Liver (tissue), 9 donors: Measurements from ENCODE around the gene ACP7. TPM values are rescaled to one million over a fixed set of nuclear protein-coding genes. Genes with fewer than 3 reads are reported as not detected.
"Not testable (repeated sequence)": the region's sequence is repeated elsewhere in the genome, so short reads cannot be mapped to it uniquely, and the experiment has no call there.

ENCODE experiments used
- DNase-seq: peaks from one replicate; pipeline ENCODE4 v3.0.0-alpha.2; 2017; ENCODE audit warnings: low spot score
- H3K27ac ChIP-seq, 2 donors: one replicate each; pipeline ENCODE4 v1.7.0; 2013; ENCODE audit warnings: inconsistent platforms in 2 of 2, low read length in 2 of 2, control low read depth in 1 of 2, low read depth in 1 of 2, mild to moderate bottlenecking in 1 of 2
- H3K27me3 ChIP-seq, 4 donors: one replicate each; pipeline versions ENCODE4 v1.6.1 to v1.7.0; 2013; ENCODE audit warnings: low read length in 3 of 4, inconsistent platforms in 1 of 4, mild to moderate bottlenecking in 1 of 4, moderate library complexity in 1 of 4; ENCODE audit not compliant: control insufficient read depth in 4 of 4, insufficient read depth in 4 of 4
- H3K36me3 ChIP-seq, 4 donors: one replicate each; pipeline versions ENCODE4 v1.6.1 to v1.7.0; 2013; ENCODE audit warnings: low read length in 3 of 4, mild to moderate bottlenecking in 3 of 4, low read depth in 1 of 4, moderate library complexity in 1 of 4; ENCODE audit not compliant: control insufficient read depth in 4 of 4, insufficient read depth in 3 of 4
- H3K4me1 ChIP-seq, 4 donors: one replicate each; pipeline versions ENCODE4 v1.6.1 to v1.7.0; 2013; ENCODE audit warnings: low read length in 3 of 4, mild to moderate bottlenecking in 3 of 4, moderate library complexity in 1 of 4; ENCODE audit not compliant: control insufficient read depth in 4 of 4, insufficient read depth in 4 of 4
- H3K4me3 ChIP-seq, 3 donors: one replicate each; pipeline versions ENCODE4 v1.6.1 to v1.7.0; 2013; ENCODE audit warnings: low read length in 3 of 3, control low read depth in 1 of 3, low read depth in 1 of 3, mild to moderate bottlenecking in 1 of 3
- H3K9ac ChIP-seq, 2 donors: one replicate each; pipeline ENCODE4 v1.7.0; 2013; ENCODE audit warnings: low read length in 2 of 2, mild to moderate bottlenecking in 2 of 2, moderate library complexity in 2 of 2, control low read depth in 1 of 2, low read depth in 1 of 2
- H3K9me3 ChIP-seq, 4 donors: one replicate each; pipeline versions ENCODE4 v1.6.1 to v1.7.0; 2013; ENCODE audit warnings: low read length in 3 of 4; ENCODE audit not compliant: control insufficient read depth in 4 of 4
- EGR1 ChIP-seq, 2 donors: IDR thresholded peaks; 2 replicates each; pipeline ENCODE4 v1.6.1; 2016 to 2018; ENCODE audit warnings: antibody characterized with exemption in 2 of 2, low read depth in 2 of 2
- FOXA1 ChIP-seq: IDR thresholded peaks from 2 replicates; pipeline ENCODE4 v1.6.1; 2016; ENCODE audit warnings: antibody characterized with exemption
- FOXA2 ChIP-seq: IDR thresholded peaks from 2 replicates; pipeline ENCODE4 v1.6.1; 2016; ENCODE audit warnings: antibody characterized with exemption
- GABPA ChIP-seq, 2 donors: IDR thresholded peaks in 1 of 2; conservative IDR thresholded peaks in 1 of 2; 2 replicates each; pipeline ENCODE4 v1.6.1; 2016; ENCODE audit warnings: antibody characterized with exemption in 2 of 2, mild to moderate bottlenecking in 1 of 2, moderate library complexity in 1 of 2
- HNF4A ChIP-seq, 2 donors: conservative IDR thresholded peaks; 2 replicates each; pipeline ENCODE4 v1.6.1; 2016; ENCODE audit warnings: antibody characterized with exemption in 2 of 2, mild to moderate bottlenecking in 2 of 2
- HNF4G ChIP-seq: IDR thresholded peaks from 2 replicates; pipeline ENCODE4 v1.6.1; 2016; ENCODE audit warnings: antibody characterized with exemption
- JUND ChIP-seq, 2 donors: IDR thresholded peaks; 2 replicates each; pipeline ENCODE4 v1.6.1; 2016; ENCODE audit warnings: antibody characterized with exemption in 2 of 2
- NR2F2 ChIP-seq: IDR thresholded peaks from 2 replicates; pipeline ENCODE4 v1.6.1; 2016; ENCODE audit warnings: antibody characterized with exemption
- RAD21 ChIP-seq, 2 donors: IDR thresholded peaks; 2 replicates each; pipeline ENCODE4 v1.6.1; 2016; ENCODE audit warnings: antibody characterized with exemption in 2 of 2, mild to moderate bottlenecking in 2 of 2
- RXRA ChIP-seq, 2 donors: IDR thresholded peaks; 2 replicates each; pipeline ENCODE4 v1.6.1; 2017 to 2018; ENCODE audit warnings: antibody characterized with exemption in 2 of 2, mild to moderate bottlenecking in 1 of 2
- SP1 ChIP-seq: IDR thresholded peaks from 2 replicates; pipeline ENCODE4 v1.6.1; 2018; ENCODE audit warnings: antibody characterized with exemption, mild to moderate bottlenecking
- TAF1 ChIP-seq: conservative IDR thresholded peaks from 2 replicates; pipeline ENCODE4 v1.6.1; 2016; ENCODE audit warnings: antibody characterized with exemption, mild to moderate bottlenecking
- YY1 ChIP-seq: IDR thresholded peaks from 2 replicates; pipeline ENCODE4 v1.6.1; 2016; ENCODE audit warnings: antibody characterized with exemption, mild to moderate bottlenecking
- WGBS: extraction: QIAGEN DNeasy Blood & Tissue Kit; methylation state at CpG from one replicate; pipeline ENCODE4 v1.1.7; 2013; 5-methylcytosine and 5-hydroxymethylcytosine counted together
- polyA plus RNA-seq, 2 donors: library from polyadenylated mRNA; stranded (reverse) in 1 of 2; unstranded in 1 of 2; fragments of 200-250 nt in 1 of 2; fragments of >200 nt in 1 of 2; fragmentation: Nextera tagmentation in 1 of 2; extraction: Ambion mirVana in 1 of 2; gene quantifications; one replicate each; pipeline versions ENCODE4 v1.2.1 to v1.2.3, GENCODE V29; 2013 to 2015
- total RNA-seq, 2 donors: library from RNA; depleted of rRNA; stranded (reverse); fragments of >200 nt; gene quantifications; one replicate each; pipeline ENCODE4 v1.2.3, GENCODE V29; 2014
- TF ChIP-seq, protein P1 (sequence below): IDR thresholded peaks from 2 replicates; pipeline ENCODE4 v1.6.1; 2016; ENCODE audit warnings: antibody characterized with exemption
- TF ChIP-seq, protein P2 (sequence below): IDR thresholded peaks from 2 replicates; pipeline ENCODE4 v1.6.1; 2016; ENCODE audit warnings: antibody characterized with exemption, mild to moderate bottlenecking
- TF ChIP-seq, protein P3 (sequence below): fragments of 150-350 bp; IDR thresholded peaks from 2 replicates; pipeline ENCODE4 v1.5.1; 2017; ENCODE audit warnings: improper control_type of control experiment, low read depth, low read length; ENCODE audit not compliant: missing input control
- TF ChIP-seq, protein P4 (sequence below): IDR thresholded peaks from 2 replicates; pipeline ENCODE4 v1.6.1; 2016; ENCODE audit warnings: antibody characterized with exemption
- donor health status: healthy.
- donor health status: healthy.
- donor health status: healthy.
- donor health status: healthy.
- donor health status: healthy.

The ACP7 gene
- total and polyA plus RNA-seq, 4 donors, result 0.05 TPM; not detected in 3

DNA sequence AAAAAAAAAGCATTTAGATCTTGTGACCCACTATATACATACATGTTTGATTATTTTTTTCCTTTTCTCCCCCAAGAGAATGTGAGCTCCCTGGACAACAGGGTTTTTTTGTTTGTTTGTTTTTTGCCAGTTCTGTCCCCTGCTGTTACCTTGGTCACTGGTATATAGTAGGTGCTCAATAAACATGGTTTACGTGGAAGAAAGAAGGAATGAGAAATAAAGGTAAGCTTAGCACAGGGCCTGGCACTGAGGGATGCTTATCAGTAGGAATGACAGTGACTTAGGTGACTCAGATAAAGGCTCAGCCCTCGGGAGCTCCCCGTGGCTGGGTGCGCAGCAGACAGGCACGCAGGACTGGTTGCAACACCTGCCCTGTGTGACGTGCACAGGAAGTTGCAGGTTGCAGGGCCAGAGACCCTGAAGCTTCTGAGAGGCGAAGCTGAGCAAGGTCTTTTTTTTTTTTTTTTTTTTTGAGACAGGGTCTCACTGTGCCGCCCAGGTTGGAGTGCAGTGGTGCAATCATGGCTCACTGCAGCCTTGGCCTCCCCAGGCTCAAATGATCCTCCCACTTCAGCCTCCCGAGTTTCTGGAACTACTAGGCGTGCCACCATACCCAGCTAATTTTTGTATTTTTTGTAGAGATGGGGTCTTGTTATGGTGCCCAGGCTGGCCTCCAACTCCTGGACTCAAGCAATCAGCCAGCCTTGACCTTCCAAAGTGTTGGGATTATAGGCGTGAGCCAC, 31.1 kb downstream of the ACP7 start:
- no peak overlapping the region for H3K4me3 ChIP-seq
- no peak for TF ChIP-seq HNF4G
- no peak for TF ChIP-seq RAD21 (IDR thresholded peaks at IDR 0.05)
- no peak for TF ChIP-seq FOXA1
- no peak for TF ChIP-seq TAF1
- TF ChIP-seq HNF4A (conservative IDR thresholded peaks at IDR 0.05), result no peak
- TF ChIP-seq, protein P1, sequence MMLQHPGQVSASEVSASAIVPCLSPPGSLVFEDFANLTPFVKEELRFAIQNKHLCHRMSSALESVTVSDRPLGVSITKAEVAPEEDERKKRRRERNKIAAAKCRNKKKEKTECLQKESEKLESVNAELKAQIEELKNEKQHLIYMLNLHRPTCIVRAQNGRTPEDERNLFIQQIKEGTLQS, result no peak
- TF ChIP-seq, protein P2, sequence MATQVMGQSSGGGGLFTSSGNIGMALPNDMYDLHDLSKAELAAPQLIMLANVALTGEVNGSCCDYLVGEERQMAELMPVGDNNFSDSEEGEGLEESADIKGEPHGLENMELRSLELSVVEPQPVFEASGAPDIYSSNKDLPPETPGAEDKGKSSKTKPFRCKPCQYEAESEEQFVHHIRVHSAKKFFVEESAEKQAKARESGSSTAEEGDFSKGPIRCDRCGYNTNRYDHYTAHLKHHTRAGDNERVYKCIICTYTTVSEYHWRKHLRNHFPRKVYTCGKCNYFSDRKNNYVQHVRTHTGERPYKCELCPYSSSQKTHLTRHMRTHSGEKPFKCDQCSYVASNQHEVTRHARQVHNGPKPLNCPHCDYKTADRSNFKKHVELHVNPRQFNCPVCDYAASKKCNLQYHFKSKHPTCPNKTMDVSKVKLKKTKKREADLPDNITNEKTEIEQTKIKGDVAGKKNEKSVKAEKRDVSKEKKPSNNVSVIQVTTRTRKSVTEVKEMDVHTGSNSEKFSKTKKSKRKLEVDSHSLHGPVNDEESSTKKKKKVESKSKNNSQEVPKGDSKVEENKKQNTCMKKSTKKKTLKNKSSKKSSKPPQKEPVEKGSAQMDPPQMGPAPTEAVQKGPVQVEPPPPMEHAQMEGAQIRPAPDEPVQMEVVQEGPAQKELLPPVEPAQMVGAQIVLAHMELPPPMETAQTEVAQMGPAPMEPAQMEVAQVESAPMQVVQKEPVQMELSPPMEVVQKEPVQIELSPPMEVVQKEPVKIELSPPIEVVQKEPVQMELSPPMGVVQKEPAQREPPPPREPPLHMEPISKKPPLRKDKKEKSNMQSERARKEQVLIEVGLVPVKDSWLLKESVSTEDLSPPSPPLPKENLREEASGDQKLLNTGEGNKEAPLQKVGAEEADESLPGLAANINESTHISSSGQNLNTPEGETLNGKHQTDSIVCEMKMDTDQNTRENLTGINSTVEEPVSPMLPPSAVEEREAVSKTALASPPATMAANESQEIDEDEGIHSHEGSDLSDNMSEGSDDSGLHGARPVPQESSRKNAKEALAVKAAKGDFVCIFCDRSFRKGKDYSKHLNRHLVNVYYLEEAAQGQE, result no peak
- no peak for TF ChIP-seq JUND (IDR thresholded peaks at IDR 0.05)
- no peak for TF ChIP-seq FOXA2
- TF ChIP-seq SP1, result no peak
- no peak for TF ChIP-seq EGR1 (IDR thresholded peaks at IDR 0.05; ENCODE audit: low read depth in 2 of 2)
- TF ChIP-seq, protein P3, sequence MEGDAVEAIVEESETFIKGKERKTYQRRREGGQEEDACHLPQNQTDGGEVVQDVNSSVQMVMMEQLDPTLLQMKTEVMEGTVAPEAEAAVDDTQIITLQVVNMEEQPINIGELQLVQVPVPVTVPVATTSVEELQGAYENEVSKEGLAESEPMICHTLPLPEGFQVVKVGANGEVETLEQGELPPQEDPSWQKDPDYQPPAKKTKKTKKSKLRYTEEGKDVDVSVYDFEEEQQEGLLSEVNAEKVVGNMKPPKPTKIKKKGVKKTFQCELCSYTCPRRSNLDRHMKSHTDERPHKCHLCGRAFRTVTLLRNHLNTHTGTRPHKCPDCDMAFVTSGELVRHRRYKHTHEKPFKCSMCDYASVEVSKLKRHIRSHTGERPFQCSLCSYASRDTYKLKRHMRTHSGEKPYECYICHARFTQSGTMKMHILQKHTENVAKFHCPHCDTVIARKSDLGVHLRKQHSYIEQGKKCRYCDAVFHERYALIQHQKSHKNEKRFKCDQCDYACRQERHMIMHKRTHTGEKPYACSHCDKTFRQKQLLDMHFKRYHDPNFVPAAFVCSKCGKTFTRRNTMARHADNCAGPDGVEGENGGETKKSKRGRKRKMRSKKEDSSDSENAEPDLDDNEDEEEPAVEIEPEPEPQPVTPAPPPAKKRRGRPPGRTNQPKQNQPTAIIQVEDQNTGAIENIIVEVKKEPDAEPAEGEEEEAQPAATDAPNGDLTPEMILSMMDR, result no peak
- TF ChIP-seq GABPA (IDR thresholded peaks at IDR 0.05 in 1 of 2, conservative IDR thresholded peaks at IDR 0.05 in 1 of 2), result no peak
- TF ChIP-seq NR2F2, result no peak
- TF ChIP-seq RXRA (IDR thresholded peaks at IDR 0.05), result no peak
- TF ChIP-seq, protein P4, sequence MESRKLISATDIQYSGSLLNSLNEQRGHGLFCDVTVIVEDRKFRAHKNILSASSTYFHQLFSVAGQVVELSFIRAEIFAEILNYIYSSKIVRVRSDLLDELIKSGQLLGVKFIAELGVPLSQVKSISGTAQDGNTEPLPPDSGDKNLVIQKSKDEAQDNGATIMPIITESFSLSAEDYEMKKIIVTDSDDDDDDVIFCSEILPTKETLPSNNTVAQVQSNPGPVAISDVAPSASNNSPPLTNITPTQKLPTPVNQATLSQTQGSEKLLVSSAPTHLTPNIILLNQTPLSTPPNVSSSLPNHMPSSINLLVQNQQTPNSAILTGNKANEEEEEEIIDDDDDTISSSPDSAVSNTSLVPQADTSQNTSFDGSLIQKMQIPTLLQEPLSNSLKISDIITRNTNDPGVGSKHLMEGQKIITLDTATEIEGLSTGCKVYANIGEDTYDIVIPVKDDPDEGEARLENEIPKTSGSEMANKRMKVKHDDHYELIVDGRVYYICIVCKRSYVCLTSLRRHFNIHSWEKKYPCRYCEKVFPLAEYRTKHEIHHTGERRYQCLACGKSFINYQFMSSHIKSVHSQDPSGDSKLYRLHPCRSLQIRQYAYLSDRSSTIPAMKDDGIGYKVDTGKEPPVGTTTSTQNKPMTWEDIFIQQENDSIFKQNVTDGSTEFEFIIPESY, result no peak
- TF ChIP-seq YY1, result no peak
- 89% methylated on average over 11 of the region's 11 CpGs for WGBS

DNA sequence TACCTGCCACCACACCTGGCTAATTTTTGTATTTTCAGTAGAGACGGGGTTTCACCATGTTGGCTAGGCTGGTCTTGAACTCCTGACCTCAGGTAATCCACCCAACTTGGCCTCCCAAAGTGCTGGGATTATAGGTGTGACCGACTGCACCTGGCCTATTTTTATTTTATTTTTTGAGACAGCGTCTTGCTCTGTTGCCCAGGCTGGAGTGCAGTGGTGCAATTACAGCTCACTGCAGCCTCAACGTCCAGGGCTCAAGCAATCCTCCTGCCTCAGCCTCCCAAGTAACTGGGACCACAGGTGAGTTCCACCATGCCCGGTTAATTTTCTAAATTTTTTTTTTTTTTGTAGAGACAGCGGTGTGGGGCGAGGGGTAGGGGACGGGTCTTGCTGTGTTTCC, 32.9 kb downstream of the ACP7 start:
- H3K9me3 ChIP-seq, H3K27me3 ChIP-seq, H3K4me1 ChIP-seq, H3K4me3 ChIP-seq, H3K9ac ChIP-seq, H3K36me3 ChIP-seq, DNase-seq, H3K27ac ChIP-seq: not testable (repeated sequence)
- WGBS, result 89% methylated on average over 8 of the region's 8 CpGs

More for the DNA sequence above, 31.1 kb downstream of the ACP7 start:
- no peak overlapping the region for H3K9ac ChIP-seq
- DNase-seq, result no peak
- no peaks in the 10 kb centered on the region for H3K27me3 ChIP-seq
- no peaks in the 10 kb centered on the region for H3K9me3 ChIP-seq
- H3K4me1 ChIP-seq, result peaks cover 0 to 8% (median 4%) of the 10 kb centered on the region in 4 donors
- H3K27ac ChIP-seq, result no peak overlapping the region
- H3K36me3 ChIP-seq, result no peaks in the 10 kb centered on the region
